K562 (cell line): ENCODE measurements around the gene KDM4C. TPM values are rescaled to one million over a fixed set of nuclear protein-coding genes. Genes with fewer than 3 reads are reported as not detected.

Source experiments
- ATAC-seq: fragments of 200-7000 bp; cut with Tn5 transposase; 3 replicates; pipeline ENCODE4 v1.9.1; 2020; ENCODE audit warnings: moderate library complexity
- BruUV-seq: library from RNA; stranded (reverse); fragments of 400-500 nt; replicated peaks from 2 replicates; lab custom pipeline; 2021; lab: Mats Ljungman, UMichigan
- CTCF ChIA-PET: fragments of 300-600 bp; formaldehyde crosslinking; extraction: SDS; loops from one replicate; lab custom pipeline; 2021; ENCODE audit warnings: low intra/inter-chr PET ratio; lab: Yijun Ruan, JAX
- POLR2A ChIA-PET: fragments of 300-600, 350-650 bp; sonication (Branson Sonifier 250); formaldehyde crosslinking; extraction: SDS; loops from one replicate; lab custom pipeline; 2021; ENCODE audit warnings: antibody characterized with exemption, inconsistent platforms; lab: Yijun Ruan, JAX
- DNase-seq, 4 experiments: peaks; one replicate each; pipeline versions ENCODE4 v3.0.0 to v3.0.0-alpha.2; 2011 to 2018; ENCODE audit warnings: low spot score in 3 of 4, mixed read lengths in 3 of 4; ENCODE audit errors: extremely low read depth in 1 of 4
- FAIRE-seq: peaks from 2 replicates; lab custom pipeline; 2011; peaks lifted over from hg19 to GRCh38; lab: Jason Lieb, UNC
- H2AFZ ChIP-seq: 2 replicates; pipeline ENCODE4 v1.6.0; 2011; ENCODE audit warnings: low read depth, low read length, control low read depth, inconsistent platforms
- H3K27ac ChIP-seq: fragments of 200-600 bp; 3 replicates; pipeline ENCODE4 v1.8.0; 2011; ENCODE audit warnings: low read depth, mild to moderate bottlenecking, control low read depth, inconsistent platforms, low read length, moderate library complexity, mixed read lengths; ENCODE audit errors: extremely low read depth
- H3K27me3 ChIP-seq, 2 experiments: fragments of 300-600 bp in 1 of 2; 2 replicates in 1 of 2; 3 replicates in 1 of 2; pipeline versions ENCODE4 v1.6.0 to v1.8.0; 2011; ENCODE audit warnings: inconsistent platforms in 2 of 2, low read length in 2 of 2, mild to moderate bottlenecking in 1 of 2, mixed read lengths in 1 of 2, moderate library complexity in 1 of 2; ENCODE audit not compliant: control insufficient read depth in 2 of 2, insufficient read depth in 2 of 2
- H3K36me3 ChIP-seq: fragments of 300-600 bp; 3 replicates; pipeline ENCODE4 v1.8.0; 2011; ENCODE audit warnings: mild to moderate bottlenecking, low read length, inconsistent platforms; ENCODE audit not compliant: control insufficient read depth, insufficient read depth
- H3K4me1 ChIP-seq, 2 experiments: fragments of 200-600 bp in 1 of 2; replicated peaks in 1 of 2; 2 replicates in 1 of 2; 3 replicates in 1 of 2; pipeline versions ENCODE4 v1.5.1 to v1.8.0; 2011; ENCODE audit warnings: inconsistent platforms in 2 of 2, low read length in 2 of 2, mild to moderate bottlenecking in 1 of 2, mixed read lengths in 1 of 2, moderate library complexity in 1 of 2; ENCODE audit not compliant: control insufficient read depth in 2 of 2, insufficient read depth in 2 of 2
- H3K4me2 ChIP-seq: 2 replicates; pipeline ENCODE4 v1.6.1; 2011; ENCODE audit warnings: low read length, control low read depth, inconsistent platforms, mixed read lengths; ENCODE audit not compliant: insufficient read depth
- H3K4me3 ChIP-seq: fragments of 200-600 bp; sonication (generic), shearing (Covaris generic); 2 replicates; pipeline ENCODE4 v1.5.1; 2016; ENCODE audit warnings: control low read depth, inconsistent platforms
- H3K79me2 ChIP-seq: fragments of 200-600 bp; 3 replicates; pipeline ENCODE4 v1.8.0; 2011; ENCODE audit warnings: low read length, inconsistent platforms; ENCODE audit not compliant: control insufficient read depth, insufficient read depth
- H3K9ac ChIP-seq, 2 experiments: 2 replicates each; pipeline versions ENCODE4 v1.6.0 to v1.6.1; 2011; ENCODE audit warnings: low read depth in 2 of 2, low read length in 2 of 2, control low read depth in 1 of 2, inconsistent platforms in 1 of 2, mild to moderate bottlenecking in 1 of 2, mixed read lengths in 1 of 2; ENCODE audit not compliant: insufficient read depth in 1 of 2
- H3K9me1 ChIP-seq: one replicate; pipeline ENCODE4 v1.6.0; 2011; ENCODE audit warnings: inconsistent platforms, mild to moderate bottlenecking, low read length, moderate library complexity; ENCODE audit not compliant: control insufficient read depth, insufficient read depth
- H3K9me3 ChIP-seq: replicated peaks from 2 replicates; pipeline ENCODE4 v1.5.1; 2011; ENCODE audit warnings: low read depth, low read length, inconsistent platforms; ENCODE audit not compliant: control insufficient read depth, insufficient read depth
- H4K20me1 ChIP-seq: replicated peaks from 2 replicates; pipeline ENCODE4 v1.6.1; 2011; ENCODE audit warnings: low read length, inconsistent platforms, mixed read lengths; ENCODE audit not compliant: control insufficient read depth, insufficient read depth
- ADNP ChIP-seq: fragments of 200-800 bp; sonication (Bioruptor generic); IDR thresholded peaks from 2 replicates; pipeline ENCODE4 v1.6.1; 2016; ENCODE audit warnings: missing genetic modification characterization, missing compliant biosample characterization
- CXXC5 ChIP-seq: fragments of 250-450 bp; sonication (Bioruptor Pico); IDR thresholded peaks from 2 replicates; pipeline ENCODE4 v1.8.0; 2022; ENCODE audit warnings: inconsistent platforms, mild to moderate bottlenecking, moderate library complexity
- FOXA3 ChIP-seq, 2 experiments: fragments of 450-650 bp in 1 of 2; sonication (generic) in 1 of 2; formaldehyde crosslinking; IDR thresholded peaks in 1 of 2; conservative IDR thresholded peaks in 1 of 2; 2 replicates each; pipeline versions ENCODE4 v1.4.0 to v1.8.0; 2020 to 2022; ENCODE audit warnings: mild to moderate bottlenecking in 2 of 2, missing genetic modification reagents in 1 of 2
- HCFC1 ChIP-seq: IDR thresholded peaks from 2 replicates; pipeline ENCODE4 v1.6.1; 2012; ENCODE audit warnings: low read depth, low read length, improper control_type of control experiment
- IFI16 ChIP-seq: fragments of 250-450 bp; sonication (Bioruptor Pico); IDR thresholded peaks from 2 replicates; pipeline ENCODE4 v2.1.2; 2022; ENCODE audit warnings: mild to moderate bottlenecking, inconsistent platforms
- NFRKB ChIP-seq: fragments of 450-650 bp; IDR thresholded peaks from 2 replicates; pipeline ENCODE4 v1.6.1; 2016; ENCODE audit warnings: low read depth
- RFX7 ChIP-seq: fragments of 250-450 bp; sonication (Bioruptor Pico); IDR thresholded peaks from 2 replicates; pipeline ENCODE4 v1.5.1; 2021; ENCODE audit warnings: mild to moderate bottlenecking
- SMC3 ChIP-seq: conservative IDR thresholded peaks from 2 replicates; pipeline ENCODE4 v1.6.1; 2011; ENCODE audit warnings: low read depth, low read length, improper control_type of control experiment; ENCODE audit not compliant: insufficient read depth
- SRSF7 ChIP-seq: fragments of 200-400 bp; formaldehyde crosslinking; optimal IDR thresholded peaks from 2 replicates; pipeline ENCODE3; 2017; ENCODE audit warnings: mild to moderate bottlenecking, low read depth, low read length
- ZNF282 ChIP-seq: sonication (generic); formaldehyde crosslinking; IDR thresholded peaks from 2 replicates; pipeline ENCODE4 v1.8.1; 2023; ENCODE audit warnings: missing genetic modification reagents
- ZNF316 ChIP-seq: fragments of 450-650 bp; IDR thresholded peaks from 2 replicates; pipeline ENCODE4 v1.6.1; 2016
- ZNF586 ChIP-seq: fragments of 450-650 bp; formaldehyde crosslinking; conservative IDR thresholded peaks from 2 replicates; pipeline ENCODE4 v1.4.0; 2020; ENCODE audit warnings: mild to moderate bottlenecking, moderate library complexity
- ZNF609 ChIP-seq: sonication (generic); formaldehyde crosslinking; IDR thresholded peaks from 2 replicates; pipeline ENCODE4 v1.8.1; 2023; ENCODE audit warnings: missing genetic modification reagents, mild to moderate bottlenecking, borderline replicate concordance
- whole genome bisulfite sequencing: fragments of 100-300 bp; shearing (Covaris generic); methylation state at CpG from one replicate; pipeline ENCODE4 v1.1.6; 2016; ENCODE audit warnings: low coverage, mixed read lengths; ENCODE audit not compliant: insufficient coverage; ENCODE audit errors: missing lambda C conversion rate; 5-methylcytosine and 5-hydroxymethylcytosine counted together
- in situ Hi-C: fragments of 300-500 bp; cut with MboI; formaldehyde crosslinking; loops from 4 replicates; pipeline ENCODE4 v1.15.0; 2018; ENCODE audit warnings: inconsistent platforms, mixed read lengths
- intact Hi-C: fragments of 100-400 bp; cut with micrococcal nuclease; formaldehyde crosslinking; loops from 2 replicates; pipeline ENCODE4 v1.14.2; 2022
- polyA plus RNA-seq, 8 experiments: library from polyadenylated mRNA; depleted of rRNA in 4 of 8; stranded (reverse) in 5 of 8; unstranded in 3 of 8; fragments of >200 nt; fragmentation: Nextera tagmentation in 2 of 8; fragmentation: Illumina TruSeq in 1 of 8; extraction: Ambion mirVana in 2 of 8; extraction: Trizol in 1 of 8; gene quantifications; 2 replicates each; pipeline versions ENCODE4 v1.2.1 to v1.2.3, GENCODE V29; 2011 to 2014; ENCODE audit warnings: inconsistent platforms in 1 of 8, missing spikeins in 1 of 8
- total RNA-seq, 7 experiments: library from RNA; depleted of rRNA in 6 of 7; stranded (reverse); fragments of >200 nt in 6 of 7; fragmentation: Illumina TruSeq in 2 of 7; extraction: Trizol in 2 of 7; gene quantifications; 2 replicates each; pipeline versions ENCODE4 v1.2.1 to v1.2.3, GENCODE V29; 2011 to 2021; ENCODE audit warnings: low replicate concordance in 1 of 7

KDM4C gene
- total and polyA plus RNA-seq, 9 of the 15 experiments (the other 6 are each of a cell fraction or from before 2014, with no cell fraction given), result 5.4 to 17.0 (median 12.6) TPM

DNA sequence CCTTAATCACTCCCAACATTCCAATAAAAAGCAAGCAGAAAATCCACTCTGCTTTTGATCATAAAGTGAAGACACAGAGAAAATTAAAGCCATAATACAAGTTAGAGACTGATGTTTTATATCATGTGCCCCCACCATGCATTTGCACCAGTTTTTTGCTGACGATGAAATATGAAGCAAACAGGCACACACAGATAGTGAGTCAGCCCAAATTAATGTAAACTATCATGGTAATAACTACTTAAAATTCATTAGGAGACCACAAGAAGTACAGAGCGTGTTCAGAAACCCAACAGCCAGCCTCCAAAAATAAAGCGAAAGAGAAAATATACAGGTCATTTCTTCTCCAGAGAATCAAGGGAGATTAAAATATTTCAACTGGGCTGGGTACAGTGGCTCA is 46.4 kb upstream of the KDM4C start (continued):
- TF ChIP-seq CXXC5 (CRISPR knock-in tag) (no peak), NFRKB (no peak), ADNP (tag) (no peak), SMC3 (no peak), ZNF586 (CRISPR knock-in tag) (no peak), IFI16 (CRISPR knock-in tag) (no peak), RFX7 (CRISPR knock-in tag) (no peak), HCFC1 (no peak), ZNF282 (CRISPR knock-in tag) (no peak), ZNF316 (peak; percentile 69)

GRCh38 chr9:6712041-6712440 is 45.7 kb upstream of the KDM4C start:
- ATAC-seq (no peak), FAIRE-seq (no peak)
- H4K20me1 ChIP-seq, result no peaks in the 10 kb centered on the region
- CTCF ChIA-PET, result no interaction called here
- in situ Hi-C loops, result no loop called here
- no peaks in the 10 kb centered on the region for H3K9me1 ChIP-seq
- H3K4me1 ChIP-seq, result peaks cover 0 to 5% of the 10 kb centered on the region in 2 experiments; a peak in 2 of 5 replicates
- 27% methylated on average over 2 of the region's 3 CpGs for WGBS
- POLR2A ChIA-PET, result no interaction called here
- no TSS peak for BruUV-seq
- H3K27ac ChIP-seq, result no peak overlapping the region
- TF ChIP-seq FOXA3 (CRISPR knock-in tag; conservative IDR thresholded peaks at IDR 0.05 in 1 of 2, IDR thresholded peaks at IDR 0.05 in 1 of 2), result no peak
- no peak for TF ChIP-seq ZNF609 (CRISPR knock-in tag)
- TF ChIP-seq SRSF7, result no peak
- TF ChIP-seq, all 486 proteins: peak for 0
- no peak overlapping the region for H3K4me2 ChIP-seq
- H3K79me2 ChIP-seq, result no peaks in the 10 kb centered on the region
- no peak overlapping the region for H2AFZ ChIP-seq
- intact Hi-C loops, result no loop called here
- H3K4me3 ChIP-seq, result no peak overlapping the region
- H3K27me3 ChIP-seq, result no peaks in the 10 kb centered on the region; a peak in 1 of 5 replicates
- H3K9me3 ChIP-seq, result no peaks in the 10 kb centered on the region; the same call in 1 of the 2 replicates
- no peaks in the 10 kb centered on the region for H3K36me3 ChIP-seq
- no peak overlapping the region for H3K9ac ChIP-seq
- no peak for DNase-seq
